Measurements from ENCODE around the gene IRGC. TPM values are rescaled to one million over a fixed set of nuclear protein-coding genes. Genes with fewer than 3 reads are reported as not detected.

Gene IRGC
- polyA plus RNA-seq, 1 donor from 2014 or later, result 0.51 TPM

- H3K4me3 ChIP-seq (ENCODE audit: low read length), result no peak overlapping the region
- TF ChIP-seq EZH2 (IDR thresholded peaks at IDR 0.05; ENCODE audit: borderline replicate concordance, insufficient read depth, low read length, poor library complexity, severe bottlenecking) (no peak), REST (IDR thresholded peaks at IDR 0.05; ENCODE audit: borderline replicate concordance) (no peak), EP300 (conservative IDR thresholded peaks at IDR 0.05; ENCODE audit: poor library complexity, severe bottlenecking) (no peak), POLR2AphosphoS5 (IDR thresholded peaks at IDR 0.05) (no peak), RAD21 (conservative IDR thresholded peaks at IDR 0.05) (no peak), CTCF (IDR thresholded peaks at IDR 0.05; ENCODE audit: poor library complexity, severe bottlenecking) (no peak)
- H3K27ac ChIP-seq (ENCODE audit: low read length), result no peak overlapping the region
- no peaks in the 10 kb centered on the region for H3F3A ChIP-seq (ENCODE audit: insufficient read depth, low read length, poor library complexity, severe bottlenecking)
- no peaks in the 10 kb centered on the region for H3K27me3 ChIP-seq (ENCODE audit: insufficient read depth, low read depth, low read length)
- no peak overlapping the region for H3K9ac ChIP-seq (ENCODE audit: low read length)
- no peaks in the 10 kb centered on the region for H3K9me3 ChIP-seq (ENCODE audit: low read length)
- no peak overlapping the region for H3K4me2 ChIP-seq (ENCODE audit: low read length)
- no peaks in the 10 kb centered on the region for H3K9me2 ChIP-seq (ENCODE audit: insufficient read depth, low read length)
- no peak overlapping the region for H2AFZ ChIP-seq (ENCODE audit: low read depth, low read length)
- H3K79me2 ChIP-seq (replicated peaks; ENCODE audit: insufficient read depth, low read length), result no peaks in the 10 kb centered on the region
- H4K20me1 ChIP-seq (ENCODE audit: insufficient read depth), result no peaks in the 10 kb centered on the region
- H3K36me3 ChIP-seq (ENCODE audit: insufficient read depth, low read length), result no peaks in the 10 kb centered on the region
These were observed 2.9 kb downstream of the IRGC start for GRCh38 chr19:43718627-43719377.

- no peak overlapping the region for H3K27ac ChIP-seq (ENCODE audit: low read length)
- no peaks in the 10 kb centered on the region for H3K79me2 ChIP-seq (replicated peaks; ENCODE audit: insufficient read depth, low read length)
These were observed 3.5 kb downstream of the IRGC start for GRCh38 chr19:43719378-43719868.

More at GRCh38 chr19:43719378-43719868, 3.5 kb downstream of the IRGC start:
- Histone ChIP-seq H3K4me2 (ENCODE audit: low read length) (no peak overlapping the region), H3F3A (ENCODE audit: insufficient read depth, low read length, poor library complexity, severe bottlenecking) (no peaks in the 10 kb centered on the region), H3K36me3 (ENCODE audit: insufficient read depth, low read length) (no peaks in the 10 kb centered on the region), H4K20me1 (ENCODE audit: insufficient read depth) (no peaks in the 10 kb centered on the region), H3K9me3 (ENCODE audit: low read length) (no peaks in the 10 kb centered on the region), H3K9ac (ENCODE audit: low read length) (no peak overlapping the region), H3K4me3 (ENCODE audit: low read length) (no peak overlapping the region), H3K27me3 (ENCODE audit: insufficient read depth, low read depth, low read length) (no peaks in the 10 kb centered on the region), H2AFZ (ENCODE audit: low read depth, low read length) (no peak overlapping the region), H3K9me2 (ENCODE audit: insufficient read depth, low read length) (no peaks in the 10 kb centered on the region)
- TF ChIP-seq REST (IDR thresholded peaks at IDR 0.05; ENCODE audit: borderline replicate concordance), result no peak
- no peak for TF ChIP-seq SMC3 (conservative IDR thresholded peaks at IDR 0.05; ENCODE audit: poor library complexity)
- no peak for TF ChIP-seq EZH2 (IDR thresholded peaks at IDR 0.05; ENCODE audit: borderline replicate concordance, insufficient read depth, low read length, poor library complexity, severe bottlenecking)
